Keratinocyte (primary cell): Measurements from ENCODE around the gene GPX8. TPM values are rescaled to one million over a fixed set of nuclear protein-coding genes. Genes with fewer than 3 reads are reported as not detected.

Experiments used
- DNase-seq: peaks from one replicate; pipeline ENCODE4 v3.0.0-alpha.2; 2011; ENCODE audit warnings: low read depth, missing footprints, low spot score
- FAIRE-seq: peaks from 2 replicates; lab custom pipeline; 2011; peaks lifted over from hg19 to GRCh38; lab: Jason Lieb, UNC
- H2AFZ ChIP-seq: 2 replicates; pipeline ENCODE4 v1.6.0; 2012; ENCODE audit warnings: low read length, control low read depth, inconsistent platforms; ENCODE audit not compliant: control insufficient read depth
- H3K27ac ChIP-seq: 2 replicates; pipeline ENCODE4 v1.5.1; 2011; ENCODE audit warnings: low read length; ENCODE audit not compliant: control insufficient read depth, insufficient read depth
- H3K27me3 ChIP-seq: 3 replicates; pipeline ENCODE4 v1.6.0; 2011; ENCODE audit warnings: low read length; ENCODE audit not compliant: control insufficient read depth, insufficient read depth; ENCODE audit errors: extremely low read depth
- H3K36me3 ChIP-seq, 2 experiments: 2 replicates in 1 of 2; 3 replicates in 1 of 2; pipeline ENCODE4 v1.5.1; 2011; ENCODE audit warnings: low read length in 2 of 2, mild to moderate bottlenecking in 1 of 2; ENCODE audit not compliant: control insufficient read depth in 2 of 2, insufficient read depth in 2 of 2; ENCODE audit errors: extremely low read depth in 1 of 2
- H3K4me1 ChIP-seq: 3 replicates; pipeline ENCODE4 v1.5.1; 2011; ENCODE audit warnings: low read length; ENCODE audit not compliant: control insufficient read depth, insufficient read depth; ENCODE audit errors: extremely low read depth
- H3K4me2 ChIP-seq: 3 replicates; pipeline ENCODE4 v1.6.0; 2011; ENCODE audit warnings: low read depth, low read length; ENCODE audit not compliant: control insufficient read depth, insufficient read depth; ENCODE audit errors: extremely low read depth
- H3K4me3 ChIP-seq, 3 experiments: fragments of 200-600 bp in 1 of 3; sonication (generic) in 1 of 3; 2 replicates in 2 of 3; 3 replicates in 1 of 3; pipeline ENCODE4 v1.5.1; 2011 to 2016; ENCODE audit warnings: low read length in 3 of 3, mild to moderate bottlenecking in 3 of 3, control low read depth in 2 of 3, inconsistent platforms in 1 of 3, low read depth in 1 of 3, mixed read lengths in 1 of 3, mixed run types in 1 of 3, moderate library complexity in 1 of 3; ENCODE audit not compliant: control insufficient read depth in 2 of 3, insufficient read depth in 2 of 3; ENCODE audit errors: extremely low read depth in 1 of 3
- H3K79me2 ChIP-seq: 2 replicates; pipeline ENCODE4 v1.6.0; 2012; ENCODE audit warnings: low read length; ENCODE audit not compliant: control insufficient read depth, insufficient read depth
- H3K9ac ChIP-seq: 3 replicates; pipeline ENCODE4 v1.6.0; 2011; ENCODE audit warnings: low read length; ENCODE audit not compliant: control insufficient read depth, insufficient read depth; ENCODE audit errors: extremely low read depth
- H3K9me1 ChIP-seq: 3 replicates; pipeline ENCODE4 v1.6.0; 2011; ENCODE audit warnings: low read length; ENCODE audit not compliant: control insufficient read depth, insufficient read depth; ENCODE audit errors: extremely low read depth
- H3K9me3 ChIP-seq: 2 replicates; pipeline ENCODE4 v1.5.1; 2012; ENCODE audit warnings: low read depth, low read length; ENCODE audit not compliant: control insufficient read depth
- H4K20me1 ChIP-seq: 3 replicates; pipeline ENCODE4 v1.6.0; 2011; ENCODE audit warnings: low read length; ENCODE audit not compliant: control insufficient read depth, insufficient read depth; ENCODE audit errors: extremely low read depth
- EZH2 ChIP-seq: IDR thresholded peaks from one replicate; pipeline ENCODE4 v1.6.1; 2012; ENCODE audit warnings: inconsistent platforms, mild to moderate bottlenecking, low read length, moderate library complexity
- dilution Hi-C: fragments of 300-500 bp; cut with MboI; formaldehyde crosslinking; loops from one replicate; pipeline ENCODE4 v1.7.0; 2020; ENCODE audit warnings: low sequenced_read_pairs; ENCODE audit not compliant: extremely low pct_ligation_motif_present
- polyA plus RNA-seq, 5 experiments: library from polyadenylated mRNA; depleted of rRNA in 3 of 5; stranded (reverse) in 3 of 5; stranded (forward) in 1 of 5; unstranded in 1 of 5; fragments of >200 nt; gene quantifications; 1 replicate in 1 of 5; 2 replicates in 3 of 5; 3 replicates in 1 of 5; pipeline versions ENCODE4 v1.2.1 to v1.2.3, GENCODE V29; 2011 to 2012; ENCODE audit warnings: missing spikeins in 2 of 5, low read depth in 1 of 5, low replicate concordance in 1 of 5
- TF ChIP-seq, protein P1 (sequence below), 3 experiments: IDR thresholded peaks in 1 of 3; conservative IDR thresholded peaks in 1 of 3; optimal IDR thresholded peaks in 1 of 3; 2 replicates in 2 of 3; 3 replicates in 1 of 3; pipeline versions ENCODE3 to v1.5.1; 2011; ENCODE audit warnings: low read length in 3 of 3, mild to moderate bottlenecking in 3 of 3, moderate library complexity in 2 of 3, control low read depth in 1 of 3, inconsistent platforms in 1 of 3; ENCODE audit not compliant: insufficient read depth in 2 of 3; ENCODE audit errors: extremely low read depth in 1 of 3

GPX8 gene
- polyA plus RNA-seq, 1 donor (not counting 4 experiments of a cell fraction or from before 2014, with no cell fraction given), result 40.1 TPM

DNA sequence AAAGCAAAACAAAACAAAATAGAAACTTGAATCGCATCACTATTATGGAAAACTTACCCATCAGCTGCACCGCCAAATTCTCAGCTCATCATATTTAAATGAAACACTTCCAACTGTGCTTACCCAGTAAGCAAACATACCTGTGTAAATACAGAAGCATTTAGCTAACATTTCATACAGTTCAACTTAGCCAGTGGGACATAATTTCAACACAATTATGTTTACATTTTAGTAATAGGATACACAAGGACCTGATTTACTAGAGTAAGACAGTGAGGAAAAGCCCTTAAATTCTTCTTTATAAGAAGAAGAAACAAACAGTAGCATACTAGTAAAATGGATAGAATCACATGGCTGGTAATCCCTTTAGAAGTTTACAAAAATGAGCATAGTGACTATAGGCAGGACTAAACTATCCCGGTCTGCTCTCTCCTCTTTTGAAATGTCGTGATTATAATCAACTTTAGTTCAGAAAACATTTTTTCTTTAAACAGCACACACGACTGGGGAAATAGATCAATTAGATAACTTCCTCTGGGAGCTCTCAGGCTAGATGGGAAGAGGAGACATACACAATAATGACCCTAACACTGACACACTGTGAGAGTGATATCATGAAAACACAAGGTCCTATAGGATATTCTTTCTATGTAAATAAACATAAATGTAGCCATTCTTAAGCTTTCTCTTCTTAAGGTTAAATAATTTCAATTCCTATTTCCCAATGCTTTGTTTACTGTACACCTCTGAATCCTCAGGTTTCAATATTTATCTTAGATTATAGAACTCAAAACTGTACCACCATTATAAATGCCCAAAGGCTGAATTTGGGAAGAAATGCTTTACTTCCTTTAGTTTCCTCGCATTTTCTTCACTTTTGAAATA lies 28.9 kb downstream of the GPX8 start:
- no peak overlapping the region for H3K9ac ChIP-seq
- peaks cover 10% of the 10 kb centered on the region for H3K27me3 ChIP-seq
- FAIRE-seq, result no peak
- no peaks in the 10 kb centered on the region for H3K9me3 ChIP-seq
- no peaks in the 10 kb centered on the region for H3K9me1 ChIP-seq
- no peaks in the 10 kb centered on the region for H3K36me3 ChIP-seq
- no peak overlapping the region for H3K27ac ChIP-seq
- H2AFZ ChIP-seq, result no peak overlapping the region
- DNase-seq, result no peak
- no peaks in the 10 kb centered on the region for H4K20me1 ChIP-seq
- dilution Hi-C loops, result no loop called here
- H3K79me2 ChIP-seq, result no peaks in the 10 kb centered on the region
- no peak overlapping the region for H3K4me3 ChIP-seq
- no peaks in the 10 kb centered on the region for H3K4me1 ChIP-seq
- H3K4me2 ChIP-seq, result no peak overlapping the region
- TF ChIP-seq, protein P1, sequence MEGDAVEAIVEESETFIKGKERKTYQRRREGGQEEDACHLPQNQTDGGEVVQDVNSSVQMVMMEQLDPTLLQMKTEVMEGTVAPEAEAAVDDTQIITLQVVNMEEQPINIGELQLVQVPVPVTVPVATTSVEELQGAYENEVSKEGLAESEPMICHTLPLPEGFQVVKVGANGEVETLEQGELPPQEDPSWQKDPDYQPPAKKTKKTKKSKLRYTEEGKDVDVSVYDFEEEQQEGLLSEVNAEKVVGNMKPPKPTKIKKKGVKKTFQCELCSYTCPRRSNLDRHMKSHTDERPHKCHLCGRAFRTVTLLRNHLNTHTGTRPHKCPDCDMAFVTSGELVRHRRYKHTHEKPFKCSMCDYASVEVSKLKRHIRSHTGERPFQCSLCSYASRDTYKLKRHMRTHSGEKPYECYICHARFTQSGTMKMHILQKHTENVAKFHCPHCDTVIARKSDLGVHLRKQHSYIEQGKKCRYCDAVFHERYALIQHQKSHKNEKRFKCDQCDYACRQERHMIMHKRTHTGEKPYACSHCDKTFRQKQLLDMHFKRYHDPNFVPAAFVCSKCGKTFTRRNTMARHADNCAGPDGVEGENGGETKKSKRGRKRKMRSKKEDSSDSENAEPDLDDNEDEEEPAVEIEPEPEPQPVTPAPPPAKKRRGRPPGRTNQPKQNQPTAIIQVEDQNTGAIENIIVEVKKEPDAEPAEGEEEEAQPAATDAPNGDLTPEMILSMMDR (optimal IDR thresholded peaks at IDR 0.05 in 1 of 3, IDR thresholded peaks at IDR 0.05 in 1 of 3, conservative IDR thresholded peaks at IDR 0.05 in 1 of 3; ENCODE audit: extremely low read depth in 1 of 3, insufficient read depth in 2 of 3, low read length in 3 of 3), result no peak
- no peak for TF ChIP-seq EZH2

DNA sequence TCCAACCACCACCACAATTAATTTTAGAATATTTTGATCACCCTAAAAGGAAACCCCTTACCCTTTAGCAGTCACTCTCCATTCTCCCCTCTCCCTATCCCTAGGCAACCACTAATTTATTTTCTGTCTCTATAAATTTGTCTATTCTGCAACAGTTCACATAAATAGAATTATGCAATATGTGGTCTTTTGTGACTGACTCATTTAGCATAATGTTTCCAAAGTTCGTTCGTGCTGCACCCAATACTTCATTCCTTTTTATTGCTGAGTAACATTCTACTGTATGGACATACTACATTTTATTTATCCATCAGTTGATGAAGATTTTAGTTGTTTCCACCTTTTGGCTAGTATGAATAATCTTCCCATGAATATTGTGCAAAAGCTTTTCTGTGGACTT lies 31.2 kb downstream of the GPX8 start:
- no peak for FAIRE-seq
- H3K27ac ChIP-seq, result no peak overlapping the region

More for the DNA sequence above, 31.2 kb downstream of the GPX8 start:
- Histone ChIP-seq H3K36me3 (no peaks in the 10 kb centered on the region), H3K4me2 (no peak overlapping the region), H3K79me2 (no peaks in the 10 kb centered on the region), H3K4me1 (no peaks in the 10 kb centered on the region), H3K9ac (no peak overlapping the region), H4K20me1 (no peaks in the 10 kb centered on the region), H3K27me3 (peaks cover 10% of the 10 kb centered on the region), H3K4me3 (no peak overlapping the region), H3K9me1 (no peaks in the 10 kb centered on the region), H2AFZ (no peak overlapping the region), H3K9me3 (no peaks in the 10 kb centered on the region)
- TF ChIP-seq EZH2, result no peak
- TF ChIP-seq, protein P1 (optimal IDR thresholded peaks at IDR 0.05 in 1 of 3, IDR thresholded peaks at IDR 0.05 in 1 of 3, conservative IDR thresholded peaks at IDR 0.05 in 1 of 3; ENCODE audit: extremely low read depth in 1 of 3, insufficient read depth in 2 of 3, low read length in 3 of 3), result no peak
- no peak for DNase-seq
- dilution Hi-C loops, result no loop called here
